HAP-1 (cell line): ENCODE results near the gene DTL.

Experiments
- DNase-seq, 2 experiments: peaks; one replicate each; pipeline ENCODE4 v3.0.0-alpha.2; 2016 to 2020; ENCODE audit warnings: low spot score in 2 of 2
- H3K27me3 ChIP-seq: fragments of 250-450 bp; sonication (Bioruptor Pico); 2 replicates; pipeline ENCODE4 v1.5.1; 2020; ENCODE audit warnings: low read depth, mild to moderate bottlenecking, moderate library complexity
- H3K36me3 ChIP-seq: fragments of 250-450 bp; sonication (Bioruptor Pico); replicated peaks from 2 replicates; pipeline ENCODE4 v1.5.1; 2020; ENCODE audit warnings: mild to moderate bottlenecking
- H3K4me1 ChIP-seq: fragments of 250-450 bp; sonication (Bioruptor Pico); 2 replicates; pipeline ENCODE4 v1.5.1; 2020; ENCODE audit warnings: mild to moderate bottlenecking
- H3K4me3 ChIP-seq: fragments of 250-450 bp; sonication (Bioruptor Pico); 2 replicates; pipeline ENCODE4 v1.5.1; 2020; ENCODE audit warnings: mild to moderate bottlenecking, moderate library complexity
- H3K9me3 ChIP-seq: fragments of 250-450 bp; sonication (Bioruptor Pico); 2 replicates; pipeline ENCODE4 v1.5.1; 2020; ENCODE audit warnings: mild to moderate bottlenecking, moderate library complexity
- in situ Hi-C: fragments of 300-500 bp; cut with MboI; formaldehyde crosslinking; loops from 3 replicates; pipeline ENCODE4 v1.14.3; 2020; ENCODE audit warnings: low sequenced_read_pairs, inconsistent platforms, mixed read lengths

DTL gene

GRCh38 chr1:212109728-212110127, 74.2 kb downstream of the DTL start:
- peaks cover 27% of the 10 kb centered on the region for H3K36me3 ChIP-seq
- in situ Hi-C loops, result no loop called here
- no peaks in the 10 kb centered on the region for H3K9me3 ChIP-seq
- DNase-seq, result no peak
- peaks cover 10% of the 10 kb centered on the region for H3K4me1 ChIP-seq
- no peak overlapping the region for H3K4me3 ChIP-seq
- no peaks in the 10 kb centered on the region for H3K27me3 ChIP-seq

GRCh38 chr1:212110617-212111016, 75.1 kb downstream of the DTL start:
- Histone ChIP-seq H3K27me3 (no peaks in the 10 kb centered on the region), H3K4me1 (peaks cover 2% of the 10 kb centered on the region), H3K9me3 (no peaks in the 10 kb centered on the region), H3K36me3 (peaks cover 27% of the 10 kb centered on the region), H3K4me3 (no peak overlapping the region)
- DNase-seq, result no peak
- in situ Hi-C loops, result no loop called here

GRCh38 chr1:212111536-212111935, 76.0 kb downstream of the DTL start:
- in situ Hi-C loops, result no loop called here
- peaks cover 23% of the 10 kb centered on the region for H3K36me3 ChIP-seq

GRCh38 chr1:212113706-212114105, 78.2 kb downstream of the DTL start:
- in situ Hi-C loops, result no loop called here

More at GRCh38 chr1:212111536-212111935, 76.0 kb downstream of the DTL start:
- Histone ChIP-seq H3K27me3 (no peaks in the 10 kb centered on the region), H3K4me3 (no peak overlapping the region), H3K9me3 (no peaks in the 10 kb centered on the region), H3K4me1 (peaks cover under 1% of the 10 kb centered on the region; the same call in 1 of the 2 replicates)
- DNase-seq, result no peak

GRCh38 chr1:212118167-212118871, 82.8 kb downstream of the DTL start:
- H3K27me3 ChIP-seq, result no peaks in the 10 kb centered on the region
- H3K4me1 ChIP-seq, result no peaks in the 10 kb centered on the region; the same call in 1 of the 2 replicates
- H3K4me3 ChIP-seq, result no peak overlapping the region
- in situ Hi-C loops, result no loop called here
- H3K9me3 ChIP-seq, result no peaks in the 10 kb centered on the region
- no peaks in the 10 kb centered on the region for H3K36me3 ChIP-seq
- no peak for DNase-seq

More at GRCh38 chr1:212113706-212114105, 78.2 kb downstream of the DTL start:
- H3K4me1 ChIP-seq, result no peaks in the 10 kb centered on the region
- H3K9me3 ChIP-seq, result no peaks in the 10 kb centered on the region
- no peak for DNase-seq
- peaks cover 9% of the 10 kb centered on the region for H3K36me3 ChIP-seq
- no peak overlapping the region for H3K4me3 ChIP-seq
- no peaks in the 10 kb centered on the region for H3K27me3 ChIP-seq

- no peak for DNase-seq
- Histone ChIP-seq H3K36me3 (no peaks in the 10 kb centered on the region), H3K4me3 (no peak overlapping the region), H3K4me1 (no peaks in the 10 kb centered on the region; the same call in 1 of the 2 replicates), H3K27me3 (no peaks in the 10 kb centered on the region), H3K9me3 (no peaks in the 10 kb centered on the region)
- in situ Hi-C loops, result no loop called here
Observed at GRCh38 chr1:212118872-212119260, 83.3 kb downstream of the DTL start.

- DNase-seq, result no peak
Observed at GRCh38 chr1:212119397-212119837, 83.9 kb downstream of the DTL start.

GRCh38 chr1:212119863-212120262, 84.3 kb downstream of the DTL start:
- Histone ChIP-seq H3K4me3 (no peak overlapping the region), H3K4me1 (no peaks in the 10 kb centered on the region; the same call in 1 of the 2 replicates), H3K27me3 (no peaks in the 10 kb centered on the region), H3K9me3 (no peaks in the 10 kb centered on the region), H3K36me3 (no peaks in the 10 kb centered on the region)
- no peak for DNase-seq
- in situ Hi-C loops, result no loop called here

More at GRCh38 chr1:212119397-212119837, 83.9 kb downstream of the DTL start:
- no peaks in the 10 kb centered on the region for H3K9me3 ChIP-seq
- no peaks in the 10 kb centered on the region; the same call in 1 of the 2 replicates for H3K4me1 ChIP-seq
- H3K27me3 ChIP-seq, result no peaks in the 10 kb centered on the region
- H3K4me3 ChIP-seq, result no peak overlapping the region
- H3K36me3 ChIP-seq, result no peaks in the 10 kb centered on the region
- in situ Hi-C loops, result no loop called here

GRCh38 chr1:212121779-212122178, 86.2 kb downstream of the DTL start:
- Histone ChIP-seq H3K4me3 (no peak overlapping the region), H3K36me3 (no peaks in the 10 kb centered on the region)
- in situ Hi-C loops, result no loop called here

GRCh38 chr1:212124690-212125582, 89.4 kb downstream of the DTL start:
- in situ Hi-C loops, result no loop called here
- no peak overlapping the region for H3K4me3 ChIP-seq
- no peaks in the 10 kb centered on the region; the same call in 1 of the 2 replicates for H3K4me1 ChIP-seq
- no peaks in the 10 kb centered on the region for H3K27me3 ChIP-seq
- H3K9me3 ChIP-seq, result no peaks in the 10 kb centered on the region
- no peaks in the 10 kb centered on the region for H3K36me3 ChIP-seq
- no peak for DNase-seq

More at GRCh38 chr1:212121779-212122178, 86.2 kb downstream of the DTL start:
- H3K4me1 ChIP-seq, result no peaks in the 10 kb centered on the region; the same call in 1 of the 2 replicates
- DNase-seq, result no peak
- no peaks in the 10 kb centered on the region for H3K27me3 ChIP-seq
- H3K9me3 ChIP-seq, result no peaks in the 10 kb centered on the region

GRCh38 chr1:212125654-212126053, 90.1 kb downstream of the DTL start:
- Histone ChIP-seq H3K4me1 (no peaks in the 10 kb centered on the region; the same call in 1 of the 2 replicates), H3K27me3 (no peaks in the 10 kb centered on the region), H3K9me3 (no peaks in the 10 kb centered on the region), H3K4me3 (no peak overlapping the region), H3K36me3 (no peaks in the 10 kb centered on the region)
- in situ Hi-C loops, result no loop called here
- no peak for DNase-seq

- DNase-seq, result no peak
- H3K4me3 ChIP-seq, result no peak overlapping the region
- in situ Hi-C loops, result no loop called here
- H3K9me3 ChIP-seq, result no peaks in the 10 kb centered on the region
- H3K36me3 ChIP-seq, result no peaks in the 10 kb centered on the region
- H3K4me1 ChIP-seq, result no peaks in the 10 kb centered on the region
- H3K27me3 ChIP-seq, result no peaks in the 10 kb centered on the region
Observed at GRCh38 chr1:212127221-212127620, 91.7 kb downstream of the DTL start.

GRCh38 chr1:212129781-212130180, 94.2 kb downstream of the DTL start:
- Histone ChIP-seq H3K36me3 (no peaks in the 10 kb centered on the region), H3K4me1 (no peaks in the 10 kb centered on the region), H3K9me3 (peaks cover under 1% of the 10 kb centered on the region; the same call in 1 of the 2 replicates), H3K27me3 (no peaks in the 10 kb centered on the region), H3K4me3 (no peak overlapping the region)
- DNase-seq, result no peak
- in situ Hi-C loops, result no loop called here

GRCh38 chr1:212132025-212132424, 96.5 kb downstream of the DTL start:
- DNase-seq, result no peak
- Histone ChIP-seq H3K27me3 (no peaks in the 10 kb centered on the region), H3K4me1 (no peaks in the 10 kb centered on the region), H3K36me3 (no peaks in the 10 kb centered on the region), H3K4me3 (no peak overlapping the region), H3K9me3 (peaks cover 4% of the 10 kb centered on the region; the same call in 1 of the 2 replicates)
- in situ Hi-C loops, result no loop called here
